ENCODE results near the gene RHOA.
"Not testable (repeated sequence)": the region's sequence is repeated elsewhere in the genome, so short reads cannot be mapped to it uniquely, and the experiment has no call there.

The RHOA gene

GRCh38 chr3:49333916-49334633 lies 77.7 kb downstream of the RHOA start:
- TF ChIP-seq, protein P1, sequence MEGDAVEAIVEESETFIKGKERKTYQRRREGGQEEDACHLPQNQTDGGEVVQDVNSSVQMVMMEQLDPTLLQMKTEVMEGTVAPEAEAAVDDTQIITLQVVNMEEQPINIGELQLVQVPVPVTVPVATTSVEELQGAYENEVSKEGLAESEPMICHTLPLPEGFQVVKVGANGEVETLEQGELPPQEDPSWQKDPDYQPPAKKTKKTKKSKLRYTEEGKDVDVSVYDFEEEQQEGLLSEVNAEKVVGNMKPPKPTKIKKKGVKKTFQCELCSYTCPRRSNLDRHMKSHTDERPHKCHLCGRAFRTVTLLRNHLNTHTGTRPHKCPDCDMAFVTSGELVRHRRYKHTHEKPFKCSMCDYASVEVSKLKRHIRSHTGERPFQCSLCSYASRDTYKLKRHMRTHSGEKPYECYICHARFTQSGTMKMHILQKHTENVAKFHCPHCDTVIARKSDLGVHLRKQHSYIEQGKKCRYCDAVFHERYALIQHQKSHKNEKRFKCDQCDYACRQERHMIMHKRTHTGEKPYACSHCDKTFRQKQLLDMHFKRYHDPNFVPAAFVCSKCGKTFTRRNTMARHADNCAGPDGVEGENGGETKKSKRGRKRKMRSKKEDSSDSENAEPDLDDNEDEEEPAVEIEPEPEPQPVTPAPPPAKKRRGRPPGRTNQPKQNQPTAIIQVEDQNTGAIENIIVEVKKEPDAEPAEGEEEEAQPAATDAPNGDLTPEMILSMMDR (conservative IDR thresholded peaks at IDR 0.05; ENCODE audit: low read depth, low read length): no peak
- Histone ChIP-seq H2AFZ (ENCODE audit: low read depth) (no peak overlapping the region), H3K4me2 (no peak overlapping the region), H4K20me1 (ENCODE audit: insufficient read depth) (no peaks in the 10 kb centered on the region), H3K27ac (no peak overlapping the region), H3K27me3 (ENCODE audit: insufficient read depth, low read depth) (no peaks in the 10 kb centered on the region), H3K4me3 (IDR thresholded peaks at IDR 0.05; ENCODE audit: insufficient read depth, low read depth, low read length) (no peak overlapping the region), H3K36me3 (ENCODE audit: insufficient read depth) (no peaks in the 10 kb centered on the region), H3K4me1 (ENCODE audit: low read depth, poor library complexity, severe bottlenecking) (peaks cover 7% of the 10 kb centered on the region), H3K79me2 (ENCODE audit: insufficient read depth, low read depth) (peaks cover 18% of the 10 kb centered on the region; the same call in 1 of the 2 replicates), H3K9ac (no peak overlapping the region)

- no peak overlapping the region for H3K9ac ChIP-seq
These were observed 78.7 kb downstream of the RHOA start for GRCh38 chr3:49333091-49333490.

GRCh38 chr3:49329186-49329585 lies 82.6 kb downstream of the RHOA start:
- Histone ChIP-seq H3K4me2 (no peak overlapping the region), H3K4me3 (IDR thresholded peaks at IDR 0.05; ENCODE audit: insufficient read depth, low read depth, low read length) (no peak overlapping the region), H3K36me3 (ENCODE audit: insufficient read depth) (no peaks in the 10 kb centered on the region), H3K27me3 (ENCODE audit: insufficient read depth, low read depth) (no peaks in the 10 kb centered on the region), H4K20me1 (ENCODE audit: insufficient read depth) (no peaks in the 10 kb centered on the region), H3K27ac (no peak overlapping the region), H3K4me1 (ENCODE audit: low read depth, poor library complexity, severe bottlenecking) (peaks cover 7% of the 10 kb centered on the region), H2AFZ (ENCODE audit: low read depth) (no peak overlapping the region), H3K9ac (no peak overlapping the region), H3K79me2 (ENCODE audit: insufficient read depth, low read depth) (no peaks in the 10 kb centered on the region)
- TF ChIP-seq, protein P1 (conservative IDR thresholded peaks at IDR 0.05; ENCODE audit: low read depth, low read length): no peak

More at GRCh38 chr3:49333091-49333490, 78.7 kb downstream of the RHOA start:
- Histone ChIP-seq H3K79me2 (ENCODE audit: insufficient read depth, low read depth) (peaks cover 10% of the 10 kb centered on the region; the same call in 1 of the 2 replicates), H3K27ac (no peak overlapping the region), H2AFZ (ENCODE audit: low read depth) (no peak overlapping the region), H4K20me1 (ENCODE audit: insufficient read depth) (no peaks in the 10 kb centered on the region), H3K36me3 (ENCODE audit: insufficient read depth) (no peaks in the 10 kb centered on the region), H3K4me3 (IDR thresholded peaks at IDR 0.05; ENCODE audit: insufficient read depth, low read depth, low read length) (no peak overlapping the region), H3K4me2 (no peak overlapping the region), H3K4me1 (ENCODE audit: low read depth, poor library complexity, severe bottlenecking) (peaks cover 7% of the 10 kb centered on the region), H3K27me3 (ENCODE audit: insufficient read depth, low read depth) (no peaks in the 10 kb centered on the region)
- TF ChIP-seq, protein P1 (conservative IDR thresholded peaks at IDR 0.05; ENCODE audit: low read depth, low read length): no peak

DNA sequence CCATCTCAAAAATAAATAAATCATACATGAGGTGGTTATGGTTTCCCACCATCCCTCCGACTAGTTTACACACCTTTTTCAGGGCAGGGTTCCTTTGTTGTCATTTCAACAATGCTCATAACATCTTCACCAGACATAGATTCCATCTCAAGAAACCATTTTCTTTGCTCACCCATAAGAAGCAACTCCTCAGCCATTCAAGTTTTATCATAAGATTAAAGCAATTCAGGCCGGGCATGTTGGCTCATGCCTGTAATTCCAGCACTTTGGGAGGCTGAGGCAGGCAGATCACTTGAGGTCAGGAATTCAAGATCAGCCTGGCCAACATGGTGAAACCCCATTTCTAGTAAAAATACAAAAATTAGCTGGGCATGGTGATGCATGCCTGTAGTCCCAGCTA lies 83.4 kb downstream of the RHOA start:
- H3K27me3 ChIP-seq (ENCODE audit: insufficient read depth, low read depth); H3K4me3 ChIP-seq (IDR thresholded peaks at IDR 0.05; ENCODE audit: insufficient read depth, low read depth, low read length); H3K4me1 ChIP-seq (ENCODE audit: low read depth, poor library complexity, severe bottlenecking); H3K79me2 ChIP-seq (ENCODE audit: insufficient read depth, low read depth); H3K9ac ChIP-seq; H3K27ac ChIP-seq; H4K20me1 ChIP-seq (ENCODE audit: insufficient read depth); H3K4me2 ChIP-seq; H2AFZ ChIP-seq (ENCODE audit: low read depth); H3K36me3 ChIP-seq (ENCODE audit: insufficient read depth): not testable (repeated sequence)

DNA sequence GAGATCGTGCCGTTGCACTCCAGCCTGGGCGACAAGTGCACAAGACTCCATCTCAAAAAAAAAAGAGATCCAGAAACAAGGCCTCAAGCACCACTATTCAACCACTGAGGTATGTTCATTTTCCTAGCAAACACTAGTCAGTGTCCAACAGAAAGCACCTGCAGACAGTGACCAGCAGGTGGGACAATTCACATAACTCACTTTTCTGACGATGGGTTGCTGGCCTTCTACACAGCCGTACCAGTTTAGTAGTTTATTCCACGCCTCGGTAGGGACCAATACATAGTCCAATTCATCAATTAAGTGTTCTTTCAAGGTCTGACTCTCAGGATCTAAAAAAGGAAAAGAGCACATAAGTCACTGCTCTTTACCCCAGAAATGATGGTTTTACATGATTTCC lies 84.3 kb downstream of the RHOA start:
- Histone ChIP-seq H3K9ac (no peak overlapping the region), H3K27me3 (ENCODE audit: insufficient read depth, low read depth) (no peaks in the 10 kb centered on the region), H3K79me2 (ENCODE audit: insufficient read depth, low read depth) (no peaks in the 10 kb centered on the region), H3K4me3 (IDR thresholded peaks at IDR 0.05; ENCODE audit: insufficient read depth, low read depth, low read length) (no peak overlapping the region), H3K4me2 (no peak overlapping the region), H3K27ac (no peak overlapping the region), H4K20me1 (ENCODE audit: insufficient read depth) (no peaks in the 10 kb centered on the region), H2AFZ (ENCODE audit: low read depth) (no peak overlapping the region), H3K36me3 (ENCODE audit: insufficient read depth) (no peaks in the 10 kb centered on the region), H3K4me1 (ENCODE audit: low read depth, poor library complexity, severe bottlenecking) (no peaks in the 10 kb centered on the region)
- TF ChIP-seq, protein P1 (conservative IDR thresholded peaks at IDR 0.05; ENCODE audit: low read depth, low read length): no peak
